Heart right ventricle (tissue), 16 donors: ENCODE data around the gene HIRA. TPM values are rescaled to one million over a fixed set of nuclear protein-coding genes. Genes with fewer than 3 reads are reported as not detected.

ENCODE experiments used
- ATAC-seq, 8 donors: fragments of 200-7000 bp; cut with Tn5 transposase; one replicate each; pipeline ENCODE4 v1.9.1; 2020; ENCODE audit warnings: mild to moderate bottlenecking in 8 of 8, moderate library complexity in 8 of 8, moderate number of reproducible peaks in 1 of 8
- DNase-seq, 2 donors: peaks; one replicate each; pipeline ENCODE4 v3.0.0-alpha.2; 2020
- H3K27ac ChIP-seq, 10 donors: fragments of 200-600 bp; sonication (generic) in 2 of 10; one replicate each; pipeline versions ENCODE4 v1.5.0 to v1.8.0; 2020 to 2022; ENCODE audit warnings: mild to moderate bottlenecking in 3 of 10
- H3K27me3 ChIP-seq, 7 donors: fragments of 200-600 bp; one replicate each; pipeline ENCODE4 v1.8.0; 2021 to 2022; ENCODE audit warnings: mild to moderate bottlenecking in 2 of 7
- H3K36me3 ChIP-seq, 9 donors: fragments of 200-600 bp; sonication (generic) in 1 of 9; one replicate each; pipeline versions ENCODE4 v1.5.0 to v1.8.0; 2020 to 2022; ENCODE audit warnings: mild to moderate bottlenecking in 2 of 9
- H3K4me1 ChIP-seq, 9 donors: fragments of 200-600 bp; sonication (generic) in 1 of 9; one replicate each; pipeline versions ENCODE4 v1.5.0 to v1.8.0; 2020 to 2022; ENCODE audit warnings: mild to moderate bottlenecking in 4 of 9
- H3K4me3 ChIP-seq, 10 donors: fragments of 200-600 bp; sonication (generic) in 2 of 10; one replicate each; pipeline versions ENCODE4 v1.5.0 to v1.8.0; 2020 to 2022; ENCODE audit warnings: mild to moderate bottlenecking in 7 of 10, moderate library complexity in 2 of 10
- H3K9me3 ChIP-seq, 11 donors: fragments of 200-600 bp in 10 of 11; sonication (generic) in 2 of 11; one replicate each; pipeline versions ENCODE4 v1.5.0 to v1.8.0; 2013 to 2022; ENCODE audit warnings: mild to moderate bottlenecking in 2 of 11, control low read depth in 1 of 11, moderate library complexity in 1 of 11
- CTCF ChIP-seq, 9 donors: fragments of 200-600 bp; sonication (generic) in 2 of 9; IDR thresholded peaks; one replicate each; pipeline versions ENCODE4 v1.5.0 to v1.8.0; 2021 to 2022; ENCODE audit warnings: antibody characterized with exemption in 9 of 9, mild to moderate bottlenecking in 5 of 9, moderate library complexity in 1 of 9
- WGBS, 2 donors: extraction: QIAGEN DNeasy Blood & Tissue Kit; methylation state at CpG; one replicate each; pipeline ENCODE4 v1.1.7; 2013; ENCODE audit warnings: inconsistent platforms in 1 of 2; 5-methylcytosine and 5-hydroxymethylcytosine counted together
- intact Hi-C, 10 donors: fragments of 100-400 bp; cut with DNase I; formaldehyde crosslinking; loops; one replicate each; pipeline versions ENCODE4 v1.11.1 to v1.14.2; 2022
- polyA plus RNA-seq, 2 donors: library from polyadenylated mRNA; stranded (reverse); fragments of 200-250 nt; gene quantifications; one replicate each; pipeline ENCODE4 v1.2.3, GENCODE V29; 2013
- total RNA-seq, 10 donors: library from RNA; stranded (reverse); fragmentation: NEBNext Ultra II Directional in 3 of 10; extraction: Animal tissue kit (Norgen Biotek cat#: 25700) in 3 of 10; gene quantifications; one replicate each; pipeline versions ENCODE4 v1.2.1 to v1.2.4, GENCODE V29; 2021 to 2023
- donor health status: Arrhythmogenic right ventricular cardiomyopathy.
- donor health status: ischemic (EF 13 %, LVEDD 7.1; RV severe dilation, severe dysfunction).
- donor health status: healthy with polysubstance abuse.
- donor health status: DM: no; HTN: yes; CAD: no.
- donor health status: DM: no; HTN: no; CAD: no.
- donor health status: ischemic (EF 25% LVEDD 6.9; RV normal size, moderate dysfunction).
- donor health status: ischemic (EF 25% LVEDD 5.7; RV mildly dilated, moderate dysfunction).
- donor health status: healthy.
- donor health status: DM: yes; HTN: yes; CAD: no.
- donor health status: Ischemic cardiomyopathy.
- donor health status: ischemic (EF 35%, LVEDD 5.7; RV mildly dilated, moderate dysfunction).
- donor health status: nonischemic (EF 11% LVEDD 7.7; RV severe dilation, severe dysfunction).
- donor health status: DM: yes; HTN: yes; CAD: no.
- donor health status: PGD.
- donor health status: ischemic (EF 29% LVEDD 5.4; RV normal size, mild dysfunction).
- donor health status: nonischemic (EF 23%, LVEDD 6.1; RV moderate dilation, normal function).

HIRA gene
- total and polyA plus RNA-seq, 12 donors, result 3.1 to 23.2 (median 17.5) TPM

- intact Hi-C loops, result no loop called here
- Histone ChIP-seq H3K36me3 (peaks cover 0 to 100% (median 54%) of the 10 kb centered on the region in 9 donors), H3K9me3 (no peaks in the 10 kb centered on the region), H3K27ac (no peak overlapping the region), H3K4me3 (no peak overlapping the region), H3K4me1 (no peaks in the 10 kb centered on the region), H3K27me3 (no peaks in the 10 kb centered on the region)
- DNase-seq (no peak), ATAC-seq (no peak)
- TF ChIP-seq CTCF (IDR thresholded peaks at IDR 0.05), result no peak
- 94% methylated on average over 8 of the region's 8 CpGs for WGBS, 2 donors
Observed at GRCh38 chr22:19457828-19458428, 26.4 kb upstream of the HIRA start.

GRCh38 chr22:19456541-19456940, 25.0 kb upstream of the HIRA start:
- no peaks in the 10 kb centered on the region for H3K4me1 ChIP-seq

GRCh38 chr22:19455585-19456370, 24.2 kb upstream of the HIRA start:
- no peaks in the 10 kb centered on the region for H3K9me3 ChIP-seq
- peaks cover 0 to 100% (median 62%) of the 10 kb centered on the region in 9 donors for H3K36me3 ChIP-seq
- ATAC-seq (peak in 2 of 8 donors; percentile 25 to 28), DNase-seq (no peak)
- H3K27ac ChIP-seq, result no peak overlapping the region
- no peak for TF ChIP-seq CTCF (IDR thresholded peaks at IDR 0.05)
- no peak overlapping the region for H3K4me3 ChIP-seq
- WGBS, 2 donors, result 76 to 82% methylated on average over 4 of the region's 4 CpGs
- H3K27me3 ChIP-seq, result no peaks in the 10 kb centered on the region
- intact Hi-C loops, result no loop called here
- no peaks in the 10 kb centered on the region for H3K4me1 ChIP-seq

More at GRCh38 chr22:19456541-19456940, 25.0 kb upstream of the HIRA start:
- intact Hi-C loops, result no loop called here
- Histone ChIP-seq H3K4me3 (no peak overlapping the region), H3K27ac (no peak overlapping the region), H3K9me3 (no peaks in the 10 kb centered on the region), H3K27me3 (no peaks in the 10 kb centered on the region), H3K36me3 (peaks cover 0 to 100% (median 62%) of the 10 kb centered on the region in 9 donors)
- ATAC-seq, result no peak
- TF ChIP-seq CTCF (IDR thresholded peaks at IDR 0.05), result no peak
- WGBS, 2 donors, result 93 to 94% methylated on average over 10 of the region's 10 CpGs
- no peak for DNase-seq

- intact Hi-C loops, result no loop called here
- Histone ChIP-seq H3K27me3 (no peaks in the 10 kb centered on the region), H3K4me3 (no peak overlapping the region), H3K9me3 (no peaks in the 10 kb centered on the region), H3K27ac (no peak overlapping the region), H3K4me1 (no peaks in the 10 kb centered on the region), H3K36me3 (peaks cover 0 to 100% (median 59%) of the 10 kb centered on the region in 9 donors)
- DNase-seq (no peak), ATAC-seq (no peak)
- TF ChIP-seq CTCF (IDR thresholded peaks at IDR 0.05), result no peak
- WGBS, 2 donors, result 96 to 100% methylated on average over 2 of the region's 2 CpGs
Observed at GRCh38 chr22:19455033-19455432, 23.5 kb upstream of the HIRA start.
